ENCODE results near the gene UNC13D.

GRCh38 chr17:75812096-75813013 lies 31.8 kb downstream of the UNC13D start:
- TF ChIP-seq POLR2A (IDR thresholded peaks at IDR 0.05; ENCODE audit: low read depth, low read length) (no peak), TAF1 (IDR thresholded peaks at IDR 0.05; ENCODE audit: low read depth, low read length) (no peak), PAX5 (IDR thresholded peaks at IDR 0.05; ENCODE audit: insufficient read depth, low read length, severe bottlenecking) (no peak), POLR2AphosphoS5 (IDR thresholded peaks at IDR 0.05; ENCODE audit: low read depth, low read length) (no peak), POU2F2 (IDR thresholded peaks at IDR 0.05; ENCODE audit: low read depth, low read length) (no peak)
